Nephron progenitor cell (in vitro differentiated cells): ENCODE measurements around the gene RBMS1.

ENCODE experiments used
- DNase-seq: peaks from one replicate; pipeline ENCODE4 v3.0.0; 2021
- H3K27ac Mint-ChIP-seq: 2 replicates; pipeline ENCODE4 v1.8.0; 2021; ENCODE audit warnings: mild to moderate bottlenecking, moderate library complexity, mixed read lengths
- H3K27me3 Mint-ChIP-seq: 2 replicates; pipeline ENCODE4 v1.8.0; 2021; ENCODE audit warnings: mild to moderate bottlenecking, low read depth, mixed read lengths; ENCODE audit not compliant: poor library complexity
- H3K36me3 Mint-ChIP-seq: 2 replicates; pipeline ENCODE4 v1.8.0; 2021; ENCODE audit warnings: low read depth, mixed read lengths
- H3K4me1 Mint-ChIP-seq: 2 replicates; pipeline ENCODE4 v1.8.0; 2021; ENCODE audit warnings: mixed read lengths
- H3K4me3 Mint-ChIP-seq: 2 replicates; pipeline ENCODE4 v1.8.0; 2021; ENCODE audit warnings: mild to moderate bottlenecking, moderate library complexity, mixed read lengths
- H3K9me3 Mint-ChIP-seq: 2 replicates; pipeline ENCODE4 v1.8.0; 2021; ENCODE audit warnings: mild to moderate bottlenecking, moderate library complexity, mixed read lengths
- CTCF ChIP-seq: fragments of 200-600 bp; sonication (generic); IDR thresholded peaks from 2 replicates; pipeline ENCODE4 v1.5.0; 2021; ENCODE audit warnings: antibody characterized with exemption

The RBMS1 gene

DNA sequence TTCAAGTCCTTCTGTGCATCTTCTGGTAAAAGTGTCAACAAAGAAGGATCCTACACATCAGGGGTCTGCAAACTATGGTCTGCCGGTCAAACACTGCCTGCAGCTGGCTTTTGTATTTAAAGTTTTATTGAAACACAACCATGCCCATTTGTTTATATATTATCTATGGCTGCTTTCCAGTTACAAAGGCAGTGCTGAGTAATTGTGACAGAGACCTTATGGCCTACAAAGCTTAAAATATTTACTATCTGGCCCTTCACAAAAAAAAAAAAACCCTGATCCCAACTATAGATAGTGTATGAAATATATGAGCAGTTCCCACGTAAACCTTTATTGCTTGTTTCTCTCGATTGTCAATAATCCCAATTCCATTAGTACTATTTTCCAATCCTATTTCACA is 101.4 kb downstream of the RBMS1 start:
- Mint-ChIP-seq H3K36me3 (peaks cover 38% of the 10 kb centered on the region), H3K27me3 (no peaks in the 10 kb centered on the region), H3K4me3 (no peak overlapping the region), H3K27ac (no peak overlapping the region), H3K9me3 (no peaks in the 10 kb centered on the region), H3K4me1 (peaks cover 43% of the 10 kb centered on the region)
- no peak for TF ChIP-seq CTCF
- no peak for DNase-seq

- Mint-ChIP-seq H3K27ac (peak overlapping the region; percentile 70), H3K27me3 (no peaks in the 10 kb centered on the region), H3K9me3 (no peaks in the 10 kb centered on the region), H3K4me3 (no peak overlapping the region), H3K4me1 (peaks cover 53% of the 10 kb centered on the region), H3K36me3 (peaks cover 37% of the 10 kb centered on the region)
- no peak for TF ChIP-seq CTCF
- DNase-seq: no peak
Observed at GRCh38 chr2:160390544-160391455, 102.8 kb downstream of the RBMS1 start.

- Mint-ChIP-seq H3K36me3 (peaks cover 34% of the 10 kb centered on the region), H3K9me3 (no peaks in the 10 kb centered on the region), H3K27ac (no peak overlapping the region), H3K27me3 (no peaks in the 10 kb centered on the region), H3K4me3 (no peak overlapping the region), H3K4me1 (peaks cover 61% of the 10 kb centered on the region)
- TF ChIP-seq CTCF: no peak
- DNase-seq: no peak
Observed at GRCh38 chr2:160389875-160390274, 103.7 kb downstream of the RBMS1 start.

GRCh38 chr2:160388464-160389263 is 104.9 kb downstream of the RBMS1 start:
- no peaks in the 10 kb centered on the region for H3K9me3 Mint-ChIP-seq
- H3K27ac Mint-ChIP-seq: peak overlapping the region; percentile 64
- peak overlapping the region; percentile 32 for H3K4me3 Mint-ChIP-seq
- H3K27me3 Mint-ChIP-seq: no peaks in the 10 kb centered on the region
- H3K36me3 Mint-ChIP-seq: peaks cover 27% of the 10 kb centered on the region
- DNase-seq: no peak
- TF ChIP-seq CTCF: no peak
- H3K4me1 Mint-ChIP-seq: peaks cover 58% of the 10 kb centered on the region

DNA sequence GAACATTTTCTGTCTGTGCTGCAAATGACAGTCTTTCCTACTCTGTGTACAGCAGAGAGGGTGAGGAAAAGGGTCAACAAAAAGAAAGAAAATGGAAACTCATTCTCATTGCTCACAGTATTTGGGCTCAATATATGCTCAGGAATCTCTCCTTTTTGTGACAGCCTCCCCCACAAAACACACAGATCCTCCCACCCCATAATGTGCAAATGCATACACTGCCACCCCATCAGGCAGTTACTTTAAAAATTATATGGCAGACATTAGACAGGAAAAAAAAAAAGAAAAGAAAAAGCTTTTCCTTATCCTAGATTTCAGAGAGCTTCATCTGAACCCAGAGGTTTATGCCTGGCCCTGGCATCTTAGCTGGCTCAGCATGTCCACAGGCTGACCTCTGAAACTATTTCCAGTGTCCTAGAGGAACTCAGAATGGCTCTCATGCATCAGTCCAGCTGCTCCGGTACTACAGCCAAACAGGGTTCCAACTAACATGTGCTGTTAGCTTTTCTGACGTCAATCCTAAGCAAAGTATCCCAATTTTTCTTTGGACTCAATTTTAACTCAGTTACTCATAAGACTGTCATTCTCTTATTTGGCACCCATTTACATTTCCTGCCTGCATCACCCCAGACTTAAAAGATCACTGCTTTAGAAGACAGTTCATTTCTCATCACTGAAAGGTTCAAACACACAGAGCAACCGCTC is 105.9 kb downstream of the RBMS1 start:
- H3K27ac Mint-ChIP-seq: peak overlapping the region; percentile 67
- peaks cover 58% of the 10 kb centered on the region for H3K4me1 Mint-ChIP-seq

More for the DNA sequence above, 105.9 kb downstream of the RBMS1 start:
- no peaks in the 10 kb centered on the region for H3K27me3 Mint-ChIP-seq
- H3K9me3 Mint-ChIP-seq: no peaks in the 10 kb centered on the region
- H3K4me3 Mint-ChIP-seq: peak overlapping the region; percentile 37
- peaks cover 17% of the 10 kb centered on the region for H3K36me3 Mint-ChIP-seq
- TF ChIP-seq CTCF: no peak
- DNase-seq: no peak
